ENCODE measurements around the gene TSHZ2. TPM values are rescaled to one million over a fixed set of nuclear protein-coding genes. Genes with fewer than 3 reads are reported as not detected.
A peak's percentile ranks its signal among the peaks of the same experiment; 100 is the strongest.

TSHZ2 gene
- total and polyA plus RNA-seq, 3 donors from 2014 or later, result 13.0 to 41.9 (median 40.4) TPM

- intact Hi-C loops (cut with DNase I; ENCODE audit: low total_unique reads), result no loop called here
- Histone ChIP-seq H3K27me3 (no peaks in the 10 kb centered on the region), H3K36me3 (ENCODE audit: low read depth, missing control alignments) (no peaks in the 10 kb centered on the region), H3K4me1 (peaks cover 2% of the 10 kb centered on the region), H3K27ac (peak overlapping the region; percentile 93 to 94), H3K9me3 (no peaks in the 10 kb centered on the region), H3K4me3 (peak overlapping the region; percentile 69 to 71)
- 43 to 44% methylated on average over 3 of the region's 3 CpGs for WGBS, 2 donors
- TF ChIP-seq, protein P1, sequence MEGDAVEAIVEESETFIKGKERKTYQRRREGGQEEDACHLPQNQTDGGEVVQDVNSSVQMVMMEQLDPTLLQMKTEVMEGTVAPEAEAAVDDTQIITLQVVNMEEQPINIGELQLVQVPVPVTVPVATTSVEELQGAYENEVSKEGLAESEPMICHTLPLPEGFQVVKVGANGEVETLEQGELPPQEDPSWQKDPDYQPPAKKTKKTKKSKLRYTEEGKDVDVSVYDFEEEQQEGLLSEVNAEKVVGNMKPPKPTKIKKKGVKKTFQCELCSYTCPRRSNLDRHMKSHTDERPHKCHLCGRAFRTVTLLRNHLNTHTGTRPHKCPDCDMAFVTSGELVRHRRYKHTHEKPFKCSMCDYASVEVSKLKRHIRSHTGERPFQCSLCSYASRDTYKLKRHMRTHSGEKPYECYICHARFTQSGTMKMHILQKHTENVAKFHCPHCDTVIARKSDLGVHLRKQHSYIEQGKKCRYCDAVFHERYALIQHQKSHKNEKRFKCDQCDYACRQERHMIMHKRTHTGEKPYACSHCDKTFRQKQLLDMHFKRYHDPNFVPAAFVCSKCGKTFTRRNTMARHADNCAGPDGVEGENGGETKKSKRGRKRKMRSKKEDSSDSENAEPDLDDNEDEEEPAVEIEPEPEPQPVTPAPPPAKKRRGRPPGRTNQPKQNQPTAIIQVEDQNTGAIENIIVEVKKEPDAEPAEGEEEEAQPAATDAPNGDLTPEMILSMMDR (IDR thresholded peaks at IDR 0.05), result no peak
- no peak for TF ChIP-seq POLR2A (IDR thresholded peaks at IDR 0.05)
- DNase-seq, result no peak
These were observed 3.8 kb downstream of the TSHZ2 start for GRCh38 chr20:52975803-52976531.

- no peak for TF ChIP-seq POLR2A (IDR thresholded peaks at IDR 0.05)
- TF ChIP-seq, protein P1 (IDR thresholded peaks at IDR 0.05), result no peak
- no peaks in the 10 kb centered on the region for H3K27me3 ChIP-seq
- H3K36me3 ChIP-seq (ENCODE audit: low read depth, missing control alignments), result no peaks in the 10 kb centered on the region
- H3K9me3 ChIP-seq, result no peaks in the 10 kb centered on the region
- peak overlapping the region; percentile 93 to 94 for H3K27ac ChIP-seq
- 26 to 32% methylated on average over 2 of the region's 2 CpGs for WGBS, 2 donors
- H3K4me1 ChIP-seq, result peaks cover 5% of the 10 kb centered on the region
- intact Hi-C loops (cut with DNase I; ENCODE audit: low total_unique reads), result no loop called here
- no peak for DNase-seq
- H3K4me3 ChIP-seq, result no peak overlapping the region
These were observed 6.7 kb downstream of the TSHZ2 start for GRCh38 chr20:52978851-52979250.

GRCh38 chr20:52981051-52981450, 8.9 kb downstream of the TSHZ2 start:
- Histone ChIP-seq H3K27me3 (no peaks in the 10 kb centered on the region), H3K4me1 (peaks cover 5% of the 10 kb centered on the region), H3K9me3 (no peaks in the 10 kb centered on the region), H3K4me3 (no peak overlapping the region), H3K36me3 (ENCODE audit: low read depth, missing control alignments) (no peaks in the 10 kb centered on the region), H3K27ac (peak overlapping the region; percentile 93 to 94)
- intact Hi-C loops (cut with DNase I; ENCODE audit: low total_unique reads), result no loop called here
- DNase-seq, result no peak
- WGBS, 2 donors, result 74 to 86% methylated on average over 8 of the region's 8 CpGs
- TF ChIP-seq, protein P1 (IDR thresholded peaks at IDR 0.05), result no peak
- TF ChIP-seq POLR2A (IDR thresholded peaks at IDR 0.05), result no peak

- H3K4me1 ChIP-seq, result peaks cover 5% of the 10 kb centered on the region
- H3K27me3 ChIP-seq, result no peaks in the 10 kb centered on the region
- H3K27ac ChIP-seq, result no peak overlapping the region
- H3K36me3 ChIP-seq (ENCODE audit: low read depth, missing control alignments), result no peaks in the 10 kb centered on the region
- TF ChIP-seq POLR2A (IDR thresholded peaks at IDR 0.05), result no peak
- TF ChIP-seq, protein P1 (IDR thresholded peaks at IDR 0.05), result no peak
- WGBS, 2 donors, result 58 to 59% methylated on average over 16 to 22 of the region's 22 CpGs
- no peaks in the 10 kb centered on the region for H3K9me3 ChIP-seq
- intact Hi-C loops (cut with DNase I; ENCODE audit: low total_unique reads), result no loop called here
- H3K4me3 ChIP-seq, result peak overlapping the region in 1 of 2 donors; percentile 0
- DNase-seq, result no peak
These were observed 11.7 kb downstream of the TSHZ2 start for GRCh38 chr20:52983726-52984450.

Data from testis (tissue), 3 donors.